GM18526 (cell line): Measurements from ENCODE around the gene ZNF446.

Source experiments
- POLR2A ChIP-seq: IDR thresholded peaks from 3 replicates; pipeline ENCODE4 v1.6.1; 2011; ENCODE audit not compliant: insufficient read length; ENCODE audit errors: extremely low read depth

ZNF446 gene

GRCh38 chr19:58475714-58476497 lies at the start of gene ZNF446:
Gene ZNF446 (plus strand): TSS chr19:58476352. CDS start chr19:58477219, 867 bp downstream.
- TF ChIP-seq POLR2A = peak; percentile 48

GRCh38 chr19:58428617-58429016 lies 47.5 kb upstream of the ZNF446 start:
- TF ChIP-seq POLR2A = no peak

GRCh38 chr19:58429745-58430144 lies 46.4 kb upstream of the ZNF446 start:
- no peak for TF ChIP-seq POLR2A

- TF ChIP-seq POLR2A = no peak
Measured at GRCh38 chr19:58434217-58434616, 41.9 kb upstream of the ZNF446 start.

GRCh38 chr19:58439576-58440554 lies 36.3 kb upstream of the ZNF446 start, which contains the start of gene ZNF132:
Gene ZNF132 (minus strand): TSS chr19:58440153. CDS start chr19:58439821, 332 bp downstream.
- peak; percentile 62 for TF ChIP-seq POLR2A

- no peak for TF ChIP-seq POLR2A
Measured at GRCh38 chr19:58440556-58440955, 35.6 kb upstream of the ZNF446 start.

GRCh38 chr19:58450856-58451357 lies 25.2 kb upstream of the ZNF446 start:
- no peak for TF ChIP-seq POLR2A

- peak; percentile 65 for TF ChIP-seq POLR2A
Measured at GRCh38 chr19:58451358-58452101, 24.6 kb upstream of the ZNF446 start, which contains the start of gene ZNF324B. Gene ZNF324B (plus strand): TSS chr19:58451622. CDS start chr19:58453702, 2,080 bp downstream.

GRCh38 chr19:58453743-58454142 lies 22.4 kb upstream of the ZNF446 start:
- TF ChIP-seq POLR2A = no peak

- no peak for TF ChIP-seq POLR2A
Measured at GRCh38 chr19:58455306-58455705, 20.8 kb upstream of the ZNF446 start.

GRCh38 chr19:58456111-58456510 lies 20.0 kb upstream of the ZNF446 start:
- TF ChIP-seq POLR2A = no peak

GRCh38 chr19:58460039-58460438 lies 16.1 kb upstream of the ZNF446 start:
- TF ChIP-seq POLR2A = no peak

- no peak for TF ChIP-seq POLR2A
Measured at GRCh38 chr19:58466089-58466759, 9.9 kb upstream of the ZNF446 start.

- peak; percentile 74 for TF ChIP-seq POLR2A
Measured at GRCh38 chr19:58466760-58467589, 9.2 kb upstream of the ZNF446 start, which contains the start of gene ZNF324. Gene ZNF324 (plus strand): TSS chr19:58467080. CDS start chr19:58469186, 2,106 bp downstream.
